Measurements from ENCODE around the gene VCY.
"Not testable (repeated sequence)": the region's sequence is repeated elsewhere in the genome, so short reads cannot be mapped to it uniquely, and the experiment has no call there.

The VCY gene

DNA sequence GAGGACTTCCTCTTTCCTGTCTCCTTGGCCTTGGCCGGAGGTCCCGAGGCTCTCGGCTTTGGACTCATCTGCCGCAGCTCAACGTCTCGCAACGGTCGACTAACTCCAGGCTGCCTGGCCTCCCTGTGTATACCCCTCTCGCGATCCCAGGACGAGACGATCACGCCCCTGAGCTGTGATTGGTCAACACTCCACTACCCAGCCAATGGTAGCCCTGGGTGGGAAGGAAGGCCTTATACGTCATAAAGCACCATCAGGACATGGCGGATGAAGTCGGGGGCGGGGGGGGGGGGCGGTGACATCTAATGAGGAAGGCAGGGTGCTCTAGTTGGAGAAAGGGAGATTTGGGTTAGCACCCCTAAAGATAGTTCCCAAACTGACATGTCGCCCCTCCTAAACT, at the start of gene VCY:
TSS of gene VCY (minus strand) at position 101 of the 400 bp plus-strand sequence. CDS start at position 68, 33 bp downstream.
- DNase-seq (ENCODE audit: low read depth): not testable (repeated sequence)

DNA sequence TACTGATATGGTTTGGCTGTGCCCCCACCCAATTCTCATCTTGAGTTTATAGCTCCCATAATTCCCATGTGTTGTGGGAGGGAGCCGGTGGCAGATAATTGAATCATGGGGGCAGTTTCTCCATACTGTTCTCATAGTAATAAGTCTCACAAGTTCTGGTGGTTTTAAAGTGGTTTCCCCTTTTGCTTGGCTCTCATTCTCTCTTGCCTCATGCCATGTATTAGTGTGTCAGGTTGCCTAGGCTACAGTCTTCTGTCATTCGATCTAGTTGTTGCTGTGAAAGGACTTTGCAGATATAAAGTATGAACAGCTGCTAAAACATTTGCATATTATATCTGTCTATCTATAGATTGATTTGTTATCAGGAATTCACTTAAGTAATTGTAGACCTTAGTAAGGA, 44.1 kb upstream of the VCY start:
- not testable (repeated sequence) for DNase-seq (ENCODE audit: low read depth)

DNA sequence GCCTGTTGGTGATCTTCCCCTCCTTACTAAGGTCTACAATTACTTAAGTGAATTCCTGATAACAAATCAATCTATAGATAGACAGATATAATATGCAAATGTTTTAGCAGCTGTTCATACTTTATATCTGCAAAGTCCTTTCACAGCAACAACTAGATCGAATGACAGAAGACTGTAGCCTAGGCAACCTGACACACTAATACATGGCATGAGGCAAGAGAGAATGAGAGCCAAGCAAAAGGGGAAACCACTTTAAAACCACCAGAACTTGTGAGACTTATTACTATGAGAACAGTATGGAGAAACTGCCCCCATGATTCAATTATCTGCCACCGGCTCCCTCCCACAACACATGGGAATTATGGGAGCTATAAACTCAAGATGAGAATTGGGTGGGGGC, 25.6 kb upstream of the VCY start:
- DNase-seq (ENCODE audit: low read depth): not testable (repeated sequence)

DNA sequence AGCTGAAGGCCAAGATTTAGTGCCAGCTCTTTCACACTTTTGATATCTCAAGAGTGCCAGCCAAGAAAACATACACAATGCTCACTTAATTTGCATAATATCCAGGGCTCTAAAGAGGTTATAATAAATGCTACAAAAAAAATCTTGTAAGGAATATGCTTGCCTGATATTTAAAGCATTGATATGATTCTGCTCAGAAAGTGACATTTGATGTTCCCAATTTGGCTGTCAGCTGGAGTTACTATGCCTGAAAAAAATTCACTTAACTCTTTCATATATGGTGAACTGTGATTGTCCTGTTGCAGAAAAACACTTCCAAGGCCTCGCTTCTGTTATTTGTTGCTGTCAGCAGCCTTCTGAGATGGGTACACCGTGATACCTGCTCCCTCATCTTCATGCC, 43.9 kb downstream of the VCY start:
- DNase-seq (ENCODE audit: low read depth): not testable (repeated sequence)
